HFF-Myc (cell line): ENCODE measurements around the gene ATRNL1.
"Not testable (repeated sequence)": the region's sequence is repeated elsewhere in the genome, so short reads cannot be mapped to it uniquely, and the experiment has no call there.

Experiments
- DNase-seq: peaks from one replicate; pipeline ENCODE4 v3.0.0-alpha.2; 2011; ENCODE audit warnings: low read depth; ENCODE audit errors: extremely low read depth
- H3K4me3 ChIP-seq: replicated peaks from 2 replicates; pipeline ENCODE4 v1.5.1; 2011; ENCODE audit warnings: low read depth, mild to moderate bottlenecking, control low read depth, low read length
- TF ChIP-seq, protein P1 (sequence below): IDR thresholded peaks from 2 replicates; pipeline ENCODE4 v1.5.1; 2012; ENCODE audit warnings: mild to moderate bottlenecking, low read depth, low read length, control low read depth; ENCODE audit errors: missing control alignments

ATRNL1 gene

GRCh38 chr10:115321360-115321759 lies 228.2 kb downstream of the ATRNL1 start:
- TF ChIP-seq, protein P1, sequence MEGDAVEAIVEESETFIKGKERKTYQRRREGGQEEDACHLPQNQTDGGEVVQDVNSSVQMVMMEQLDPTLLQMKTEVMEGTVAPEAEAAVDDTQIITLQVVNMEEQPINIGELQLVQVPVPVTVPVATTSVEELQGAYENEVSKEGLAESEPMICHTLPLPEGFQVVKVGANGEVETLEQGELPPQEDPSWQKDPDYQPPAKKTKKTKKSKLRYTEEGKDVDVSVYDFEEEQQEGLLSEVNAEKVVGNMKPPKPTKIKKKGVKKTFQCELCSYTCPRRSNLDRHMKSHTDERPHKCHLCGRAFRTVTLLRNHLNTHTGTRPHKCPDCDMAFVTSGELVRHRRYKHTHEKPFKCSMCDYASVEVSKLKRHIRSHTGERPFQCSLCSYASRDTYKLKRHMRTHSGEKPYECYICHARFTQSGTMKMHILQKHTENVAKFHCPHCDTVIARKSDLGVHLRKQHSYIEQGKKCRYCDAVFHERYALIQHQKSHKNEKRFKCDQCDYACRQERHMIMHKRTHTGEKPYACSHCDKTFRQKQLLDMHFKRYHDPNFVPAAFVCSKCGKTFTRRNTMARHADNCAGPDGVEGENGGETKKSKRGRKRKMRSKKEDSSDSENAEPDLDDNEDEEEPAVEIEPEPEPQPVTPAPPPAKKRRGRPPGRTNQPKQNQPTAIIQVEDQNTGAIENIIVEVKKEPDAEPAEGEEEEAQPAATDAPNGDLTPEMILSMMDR: no peak
- no peak for DNase-seq
- no peak overlapping the region for H3K4me3 ChIP-seq

GRCh38 chr10:115328331-115328730 lies 235.2 kb downstream of the ATRNL1 start:
- no peak overlapping the region for H3K4me3 ChIP-seq
- TF ChIP-seq, protein P1: no peak
- no peak for DNase-seq

DNA sequence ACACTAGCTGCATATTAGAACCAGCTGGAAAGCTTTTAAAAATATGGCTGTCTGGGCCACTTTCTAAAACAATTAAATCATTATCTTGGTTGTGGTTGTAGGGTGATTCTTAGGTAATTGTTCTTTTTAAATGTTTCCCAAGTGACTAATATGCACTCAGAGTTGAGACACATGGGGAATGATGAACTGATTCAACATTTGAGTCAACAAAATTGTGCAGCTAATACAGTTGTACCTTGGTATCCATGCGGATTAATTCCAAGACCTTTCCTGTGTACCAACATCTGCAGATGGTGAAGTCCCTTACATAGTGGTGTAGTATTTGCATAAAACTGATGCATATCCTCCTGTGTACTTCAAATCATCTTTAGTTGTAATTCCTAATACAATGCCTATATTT lies 242.2 kb downstream of the ATRNL1 start:
- TF ChIP-seq, protein P1: no peak
- H3K4me3 ChIP-seq: no peak overlapping the region
- DNase-seq: no peak

DNA sequence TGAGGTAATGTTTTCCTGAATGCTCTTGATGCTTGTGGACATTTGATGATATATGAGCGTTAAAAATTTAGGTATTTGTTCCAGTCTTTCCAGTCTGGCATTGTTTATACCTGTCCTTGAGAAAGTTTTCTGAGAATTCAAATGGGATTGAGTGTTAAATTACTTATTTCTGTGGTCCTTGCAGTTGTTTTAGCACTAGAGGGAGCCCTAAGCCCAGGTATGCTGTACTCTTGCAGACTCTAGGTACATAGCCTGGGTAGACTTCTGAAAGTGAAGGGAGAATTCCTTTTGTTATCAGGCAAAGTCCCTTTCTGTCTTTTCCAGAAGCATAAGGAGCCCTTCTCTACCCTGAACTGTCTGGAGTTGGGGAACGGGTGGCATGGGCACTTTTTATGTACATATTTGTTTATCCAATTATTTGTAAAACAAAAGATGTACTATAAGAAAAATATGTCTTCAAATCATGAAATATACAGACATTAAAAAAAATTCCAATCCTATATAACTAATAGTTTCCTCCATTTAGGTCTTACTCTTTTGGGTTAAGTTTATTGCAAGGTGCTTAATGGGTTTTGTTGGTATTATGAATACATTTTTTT lies 262.1 kb downstream of the ATRNL1 start:
- peak; percentile 29 for DNase-seq
- no peak overlapping the region for H3K4me3 ChIP-seq
- TF ChIP-seq, protein P1: peak; percentile 65

- not testable (repeated sequence) for DNase-seq, H3K4me3 ChIP-seq
Measured at GRCh38 chr10:115367920-115368319, 274.8 kb downstream of the ATRNL1 start.

GRCh38 chr10:115379064-115379463 lies 285.9 kb downstream of the ATRNL1 start:
- TF ChIP-seq, protein P1: no peak
- DNase-seq: no peak
- no peak overlapping the region for H3K4me3 ChIP-seq

- TF ChIP-seq, protein P1: no peak
- H3K4me3 ChIP-seq: no peak overlapping the region
- no peak for DNase-seq
Measured at GRCh38 chr10:115384665-115385064, 291.5 kb downstream of the ATRNL1 start.
